ENCODE data around the gene RPL26. TPM values are rescaled to one million over a fixed set of nuclear protein-coding genes. Genes with fewer than 3 reads are reported as not detected.

The RPL26 gene
- total and polyA plus RNA-seq, 2 donors (not counting 3 experiments of a cell fraction or from before 2014, with no cell fraction given) = 1,805 to 2,229 TPM

DNA sequence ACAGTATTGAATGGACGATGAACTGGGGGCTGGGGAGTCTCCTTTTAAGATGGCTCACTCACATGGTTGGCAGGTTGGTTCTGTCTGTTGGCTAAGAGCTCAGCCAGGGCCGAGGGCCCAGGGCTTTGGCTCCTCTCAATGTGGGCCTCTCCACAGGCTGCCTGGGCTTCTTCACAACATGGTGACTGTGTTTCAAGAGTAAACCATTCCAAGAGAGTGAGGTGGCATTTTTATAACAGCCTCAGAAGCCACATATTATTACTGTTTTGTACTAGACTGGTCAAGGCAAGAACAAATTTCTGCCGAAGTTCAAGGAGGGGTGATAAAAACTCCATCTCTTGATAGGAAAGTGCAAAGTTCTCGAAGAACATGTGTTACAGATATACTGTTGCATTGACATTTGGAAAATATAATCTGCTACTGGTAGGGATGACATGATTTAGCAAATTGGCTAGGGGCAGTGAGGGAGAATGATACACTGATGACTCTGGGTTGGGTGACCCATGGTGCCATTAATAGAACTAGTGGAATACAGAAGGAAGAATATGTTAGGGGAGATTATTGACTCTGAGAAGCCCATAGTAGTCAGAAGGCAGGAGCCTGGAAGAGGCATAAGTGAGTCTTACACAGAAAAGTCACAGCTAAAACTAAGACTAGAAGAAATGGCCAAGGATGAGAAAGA, 20.2 kb downstream of the RPL26 start:
- H3K4me3 ChIP-seq (replicated peaks in 1 of 3; ENCODE audit: insufficient read depth in 1 of 3, low read depth in 1 of 3, low read length in 3 of 3) = no peak overlapping the region
- H3K9me3 ChIP-seq (replicated peaks; ENCODE audit: control insufficient read depth, insufficient read depth, low read length) = no peaks in the 10 kb centered on the region
- no peaks in the 10 kb centered on the region for H4K20me1 ChIP-seq (replicated peaks; ENCODE audit: control insufficient read depth, extremely low read depth, insufficient read depth, low read length)
- no peak overlapping the region for H3K4me2 ChIP-seq (ENCODE audit: insufficient read depth, low read length)
- no peaks in the 10 kb centered on the region for H3K27me3 ChIP-seq (ENCODE audit: control insufficient read depth in 2 of 2, insufficient read depth in 2 of 2, low read length in 2 of 2)
- ChIA-PET POLR2A (no interaction called here), CTCF (interaction anchor here (1.8 kb wide), 1 partner anchor 14 kb away, joined by 4 read pairs; no protein-coding TSS in a partner anchor)
- no peaks in the 10 kb centered on the region for H3K9me1 ChIP-seq (replicated peaks; ENCODE audit: control insufficient read depth, extremely low read depth, insufficient read depth, low read length)
- no peak overlapping the region for H3K9ac ChIP-seq (replicated peaks; ENCODE audit: extremely low read depth, insufficient read depth, low read length)
- TF ChIP-seq POLR2A (IDR thresholded peaks at IDR 0.05; ENCODE audit: low read depth, low read length) = no peak
- H3K27ac ChIP-seq (ENCODE audit: insufficient read depth, low read depth, low read length) = no peak overlapping the region
- no TSS peak for BruUV-seq (replicated peaks)
- H3K36me3 ChIP-seq (ENCODE audit: control insufficient read depth in 2 of 2, extremely low read depth in 1 of 2, insufficient read depth in 2 of 2, low read length in 2 of 2) = no peaks in the 10 kb centered on the region
- intact Hi-C loops (cut with micrococcal nuclease) (no loop called here), dilution Hi-C loops (cut with MboI; ENCODE audit: extremely low pct_ligation_motif_present, low sequenced_read_pairs) (no loop called here)
- no peaks in the 10 kb centered on the region for H3K79me2 ChIP-seq (ENCODE audit: control insufficient read depth, insufficient read depth, low read length)
- H3K4me1 ChIP-seq (ENCODE audit: control insufficient read depth, extremely low read depth, insufficient read depth, low read length) = peaks cover 53% of the 10 kb centered on the region
- no peak overlapping the region for H2AFZ ChIP-seq (ENCODE audit: low read depth, low read length)
- FAIRE-seq = no peak
- DNase-seq (ENCODE audit: low read depth, low spot score) = no peak

DNA sequence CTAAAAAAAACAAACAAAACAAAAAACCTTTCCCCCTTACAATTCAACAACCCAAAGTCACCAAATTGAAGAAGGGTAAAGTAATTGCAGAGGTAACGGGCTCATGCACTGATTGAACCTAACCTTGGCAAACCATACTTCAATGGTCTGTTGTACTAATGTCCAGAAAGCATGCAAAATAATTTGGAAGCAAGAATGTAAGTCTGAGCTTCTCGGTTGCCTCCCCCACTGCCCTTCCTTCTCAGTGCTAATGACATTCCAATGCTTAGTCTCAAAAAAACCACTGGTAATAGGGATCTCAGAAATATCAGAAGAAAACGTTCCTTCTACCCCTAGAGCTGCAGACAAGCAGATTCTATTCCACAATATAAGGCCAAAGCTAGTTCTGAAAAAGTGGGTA, 22.2 kb downstream of the RPL26 start:
- Histone ChIP-seq H3K27me3 (ENCODE audit: control insufficient read depth in 2 of 2, insufficient read depth in 2 of 2, low read length in 2 of 2) (no peaks in the 10 kb centered on the region), H3K9ac (replicated peaks; ENCODE audit: extremely low read depth, insufficient read depth, low read length) (peak overlapping the region; percentile 83), H3K27ac (ENCODE audit: insufficient read depth, low read depth, low read length) (peak overlapping the region; percentile 90), H3K4me2 (ENCODE audit: insufficient read depth, low read length) (peak overlapping the region; percentile 81), H3K79me2 (ENCODE audit: control insufficient read depth, insufficient read depth, low read length) (no peaks in the 10 kb centered on the region), H3K4me3 (replicated peaks in 1 of 3; ENCODE audit: insufficient read depth in 1 of 3, low read depth in 1 of 3, low read length in 3 of 3) (peak overlapping the region in 1 of 3 experiments; percentile 50), H3K36me3 (ENCODE audit: control insufficient read depth in 2 of 2, extremely low read depth in 1 of 2, insufficient read depth in 2 of 2, low read length in 2 of 2) (no peaks in the 10 kb centered on the region), H2AFZ (ENCODE audit: low read depth, low read length) (peak overlapping the region; percentile 39), H4K20me1 (replicated peaks; ENCODE audit: control insufficient read depth, extremely low read depth, insufficient read depth, low read length) (no peaks in the 10 kb centered on the region), H3K4me1 (ENCODE audit: control insufficient read depth, extremely low read depth, insufficient read depth, low read length) (peaks cover 42% of the 10 kb centered on the region), H3K9me3 (replicated peaks; ENCODE audit: control insufficient read depth, insufficient read depth, low read length) (no peaks in the 10 kb centered on the region), H3K9me1 (replicated peaks; ENCODE audit: control insufficient read depth, extremely low read depth, insufficient read depth, low read length) (no peaks in the 10 kb centered on the region)
- dilution Hi-C loops (cut with MboI; ENCODE audit: extremely low pct_ligation_motif_present, low sequenced_read_pairs) = no loop called here
- peak; percentile 66 for DNase-seq (ENCODE audit: low read depth, low spot score)
- intact Hi-C loops (cut with micrococcal nuclease) = loop anchor here (1.0 to 2.0 kb wide), 3 partner anchors 16 to 111 kb away; partner anchors contain the start of genes KRABD2, PFAS and SLC25A35
- no peak for FAIRE-seq
- POLR2A ChIA-PET = interaction anchor here (0.6 to 3.4 kb wide), 5 partner anchors 16 to 1214 kb away, joined by 4 to 21 read pairs (median 6); partner anchors contain the start of gene KRABD2
- BruUV-seq (replicated peaks) = no TSS peak
- CTCF ChIA-PET = interaction anchor here (0.7 to 2.7 kb wide), 10 partner anchors 9 to 60 kb away, joined by 3 to 22 read pairs (median 4); partner anchors contain the start of gene KRABD2
- TF ChIP-seq MYC (IDR thresholded peaks at IDR 0.05; ENCODE audit: low read depth, low read length) = no peak
- peak; percentile 39 for TF ChIP-seq POLR2A (IDR thresholded peaks at IDR 0.05; ENCODE audit: low read depth, low read length)
- TF ChIP-seq EZH2 (IDR thresholded peaks at IDR 0.05; ENCODE audit: borderline replicate concordance, low read depth, low read length, severe bottlenecking) = no peak
- TF ChIP-seq GATA2 (IDR thresholded peaks at IDR 0.05; ENCODE audit: insufficient read depth, insufficient read length, low read depth, low read length) = no peak

All from endothelial cell of umbilical vein (primary cell).